Measurements from ENCODE around the gene ROR2.

Gene ROR2

GRCh38 chr9:91591627-91592026, 358.4 kb downstream of the ROR2 start:
- H3K9ac ChIP-seq (ENCODE audit: low read depth, low read length, poor library complexity) = no peak overlapping the region

DNA sequence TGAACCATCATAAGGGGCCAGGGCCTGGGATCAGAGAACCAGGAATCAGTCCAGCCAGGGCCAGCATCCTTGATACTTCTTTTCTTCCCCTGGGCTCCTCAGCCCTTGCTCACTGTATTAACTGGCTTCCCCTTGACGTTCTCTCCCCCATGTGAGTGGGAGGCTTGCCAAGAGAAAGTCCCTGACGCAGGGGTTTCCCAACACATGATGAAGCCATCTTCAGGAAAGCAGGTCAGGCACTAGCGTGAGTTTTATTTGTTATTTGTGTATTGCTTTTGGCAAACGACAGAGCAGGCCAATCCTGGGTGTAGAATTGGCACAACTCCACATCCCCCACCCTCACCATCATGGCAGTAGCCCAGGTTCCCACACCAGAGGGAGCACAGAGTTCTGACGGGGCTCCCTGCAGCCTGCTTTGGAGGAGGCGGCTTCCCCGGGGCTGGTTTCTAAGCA, 360.9 kb downstream of the ROR2 start:
- Histone ChIP-seq H2BK5ac (ENCODE audit: low read length) (no peak overlapping the region), H2BK15ac (ENCODE audit: low read length) (no peak overlapping the region), H2AK5ac (ENCODE audit: low read depth, low read length) (no peak overlapping the region), H3K14ac (ENCODE audit: low read length) (no peak overlapping the region), H3K27me3 (ENCODE audit: control insufficient read depth in 3 of 3, insufficient read depth in 3 of 3, low read depth in 1 of 3, low read length in 3 of 3) (peaks cover 0 to 5% (median 0%) of the 10 kb centered on the region in 3 experiments), H3K9ac (ENCODE audit: low read depth, low read length, poor library complexity) (no peak overlapping the region), H3K4me2 (ENCODE audit: insufficient read depth, low read length, poor library complexity, severe bottlenecking) (no peak overlapping the region), H2AFZ (ENCODE audit: low read length) (no peak overlapping the region), H3K27ac (replicated peaks; ENCODE audit: low read length) (no peak overlapping the region), H3K79me1 (ENCODE audit: low read depth, low read length) (peaks cover 2% of the 10 kb centered on the region), H3K9me3 (replicated peaks in 1 of 2; ENCODE audit: control insufficient read depth in 2 of 2, insufficient read depth in 1 of 2, low read depth in 1 of 2, low read length in 2 of 2) (peaks cover 0 to 1% of the 10 kb centered on the region in 2 donors), H3K23ac (ENCODE audit: low read depth, low read length, poor library complexity) (no peak overlapping the region), H3K4ac (ENCODE audit: low read length) (no peak overlapping the region), H4K91ac (ENCODE audit: low read depth, low read length, poor library complexity) (no peak overlapping the region), H3K18ac (ENCODE audit: low read length) (no peak overlapping the region), H2BK12ac (ENCODE audit: low read length) (no peak overlapping the region), H2BK120ac (ENCODE audit: low read depth, low read length) (no peak overlapping the region), H3K4me1 (ENCODE audit: control insufficient read depth in 2 of 2, insufficient read depth in 1 of 2, low read depth in 1 of 2, low read length in 2 of 2) (peaks cover 0 to 1% of the 10 kb centered on the region in 2 donors), H3K4me3 (ENCODE audit: low read length in 2 of 2) (no peak overlapping the region), H4K8ac (ENCODE audit: low read depth, low read length) (no peak overlapping the region), H3K36me3 (replicated peaks in 1 of 2; ENCODE audit: control insufficient read depth in 2 of 2, insufficient read depth in 2 of 2, low read length in 2 of 2) (no peaks in the 10 kb centered on the region)
- WGBS, 2 donors (ENCODE audit: extremely low coverage in 2 of 2, insufficient read length in 2 of 2, insufficient replicate concordance in 1 of 2) = no CpG with 5 or more reads among the region's 7 CpGs
- no peak for DNase-seq (ENCODE audit: low spot score)

More at GRCh38 chr9:91591627-91592026, 358.4 kb downstream of the ROR2 start:
- Histone ChIP-seq H3K4me2 (ENCODE audit: insufficient read depth, low read length, poor library complexity, severe bottlenecking) (no peak overlapping the region), H3K4me3 (ENCODE audit: low read length in 2 of 2) (no peak overlapping the region), H3K79me1 (ENCODE audit: low read depth, low read length) (peaks cover 2% of the 10 kb centered on the region), H3K18ac (ENCODE audit: low read length) (peak overlapping the region; percentile 55), H3K4ac (ENCODE audit: low read length) (no peak overlapping the region), H4K91ac (ENCODE audit: low read depth, low read length, poor library complexity) (no peak overlapping the region), H3K14ac (ENCODE audit: low read length) (no peak overlapping the region), H2BK5ac (ENCODE audit: low read length) (no peak overlapping the region), H3K4me1 (ENCODE audit: control insufficient read depth in 2 of 2, insufficient read depth in 1 of 2, low read depth in 1 of 2, low read length in 2 of 2) (peaks cover 0 to 1% of the 10 kb centered on the region in 2 donors), H2AK5ac (ENCODE audit: low read depth, low read length) (no peak overlapping the region), H2BK12ac (ENCODE audit: low read length) (no peak overlapping the region), H2BK15ac (ENCODE audit: low read length) (no peak overlapping the region), H2AFZ (ENCODE audit: low read length) (no peak overlapping the region), H3K23ac (ENCODE audit: low read depth, low read length, poor library complexity) (no peak overlapping the region), H3K9me3 (replicated peaks in 1 of 2; ENCODE audit: control insufficient read depth in 2 of 2, insufficient read depth in 1 of 2, low read depth in 1 of 2, low read length in 2 of 2) (no peaks in the 10 kb centered on the region), H4K8ac (ENCODE audit: low read depth, low read length) (no peak overlapping the region), H2BK120ac (ENCODE audit: low read depth, low read length) (no peak overlapping the region), H3K27me3 (ENCODE audit: control insufficient read depth in 3 of 3, insufficient read depth in 3 of 3, low read depth in 1 of 3, low read length in 3 of 3) (peaks cover 0 to 5% (median 0%) of the 10 kb centered on the region in 3 experiments), H3K36me3 (replicated peaks in 1 of 2; ENCODE audit: control insufficient read depth in 2 of 2, insufficient read depth in 2 of 2, low read length in 2 of 2) (no peaks in the 10 kb centered on the region), H3K27ac (replicated peaks; ENCODE audit: low read length) (no peak overlapping the region)
- DNase-seq (ENCODE audit: low spot score) = no peak
- WGBS, 2 donors (ENCODE audit: extremely low coverage in 2 of 2, insufficient read length in 2 of 2, insufficient replicate concordance in 1 of 2) = no CpG with 5 or more reads among the region's 3 CpGs

DNA sequence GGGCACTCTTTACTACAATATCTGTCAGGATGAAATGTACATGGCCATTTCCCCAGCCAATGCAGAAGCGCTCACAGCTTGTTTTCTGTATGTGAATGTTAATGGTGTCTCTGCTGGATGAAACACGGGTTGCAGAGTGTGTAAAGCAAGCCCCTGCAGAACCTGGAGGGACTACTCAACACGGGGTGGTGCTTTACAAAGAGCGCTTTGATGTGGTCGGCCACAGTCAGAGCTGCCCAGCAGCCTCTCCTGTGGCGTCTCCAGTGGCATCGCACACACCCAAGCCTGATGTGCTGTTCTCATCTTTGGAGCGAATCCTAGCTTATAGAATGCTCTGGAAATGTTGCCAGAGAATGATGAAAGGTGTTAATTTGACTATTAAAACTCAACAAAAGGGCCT, 363.7 kb downstream of the ROR2 start:
- Histone ChIP-seq H3K18ac (ENCODE audit: low read length) (no peak overlapping the region), H3K27ac (replicated peaks; ENCODE audit: low read length) (no peak overlapping the region)

GRCh38 chr9:91583966-91584365, 366.1 kb downstream of the ROR2 start:
- no peak for DNase-seq (ENCODE audit: low spot score)
- no peak overlapping the region for H3K18ac ChIP-seq (ENCODE audit: low read length)
- no peaks in the 10 kb centered on the region for H3K79me1 ChIP-seq (ENCODE audit: low read depth, low read length)
- no peak overlapping the region for H4K8ac ChIP-seq (ENCODE audit: low read depth, low read length)
- H3K27ac ChIP-seq (replicated peaks; ENCODE audit: low read length) = no peak overlapping the region
- H3K14ac ChIP-seq (ENCODE audit: low read length) = no peak overlapping the region
- H2BK15ac ChIP-seq (ENCODE audit: low read length) = no peak overlapping the region
- H3K23ac ChIP-seq (ENCODE audit: low read depth, low read length, poor library complexity) = no peak overlapping the region
- no CpG with 5 or more reads among the region's 9 CpGs for WGBS, 2 donors (ENCODE audit: extremely low coverage in 2 of 2, insufficient read length in 2 of 2, insufficient replicate concordance in 1 of 2)
- no peak overlapping the region for H2BK5ac ChIP-seq (ENCODE audit: low read length)
- peaks cover 0 to 5% (median 0%) of the 10 kb centered on the region in 3 experiments for H3K27me3 ChIP-seq (ENCODE audit: control insufficient read depth in 3 of 3, insufficient read depth in 3 of 3, low read depth in 1 of 3, low read length in 3 of 3)
- H2BK12ac ChIP-seq (ENCODE audit: low read length) = no peak overlapping the region
- no peak overlapping the region for H4K91ac ChIP-seq (ENCODE audit: low read depth, low read length, poor library complexity)
- H2AFZ ChIP-seq (ENCODE audit: low read length) = no peak overlapping the region
- H3K9ac ChIP-seq (ENCODE audit: low read depth, low read length, poor library complexity) = no peak overlapping the region
- no peak overlapping the region for H3K4me3 ChIP-seq (ENCODE audit: low read length in 2 of 2)
- H3K4me1 ChIP-seq (ENCODE audit: control insufficient read depth in 2 of 2, insufficient read depth in 1 of 2, low read depth in 1 of 2, low read length in 2 of 2) = no peaks in the 10 kb centered on the region
- no peak overlapping the region for H3K4me2 ChIP-seq (ENCODE audit: insufficient read depth, low read length, poor library complexity, severe bottlenecking)
- H3K9me3 ChIP-seq (replicated peaks in 1 of 2; ENCODE audit: control insufficient read depth in 2 of 2, insufficient read depth in 1 of 2, low read depth in 1 of 2, low read length in 2 of 2) = peaks cover 0 to 1% of the 10 kb centered on the region in 2 donors
- peaks cover 0 to 1% of the 10 kb centered on the region in 2 donors for H3K36me3 ChIP-seq (replicated peaks in 1 of 2; ENCODE audit: control insufficient read depth in 2 of 2, insufficient read depth in 2 of 2, low read length in 2 of 2)
- no peak overlapping the region for H2BK120ac ChIP-seq (ENCODE audit: low read depth, low read length)
- H3K4ac ChIP-seq (ENCODE audit: low read length) = no peak overlapping the region
- H2AK5ac ChIP-seq (ENCODE audit: low read depth, low read length) = no peak overlapping the region

More for the DNA sequence above, 363.7 kb downstream of the ROR2 start:
- Histone ChIP-seq H3K14ac (ENCODE audit: low read length) (no peak overlapping the region), H3K4me3 (ENCODE audit: low read length in 2 of 2) (no peak overlapping the region), H2BK120ac (ENCODE audit: low read depth, low read length) (no peak overlapping the region), H2BK15ac (ENCODE audit: low read length) (no peak overlapping the region), H4K8ac (ENCODE audit: low read depth, low read length) (no peak overlapping the region), H3K4me2 (ENCODE audit: insufficient read depth, low read length, poor library complexity, severe bottlenecking) (no peak overlapping the region), H3K36me3 (replicated peaks in 1 of 2; ENCODE audit: control insufficient read depth in 2 of 2, insufficient read depth in 2 of 2, low read length in 2 of 2) (peaks cover 0 to 1% of the 10 kb centered on the region in 2 donors), H3K27me3 (ENCODE audit: control insufficient read depth in 3 of 3, insufficient read depth in 3 of 3, low read depth in 1 of 3, low read length in 3 of 3) (no peaks in the 10 kb centered on the region), H3K23ac (ENCODE audit: low read depth, low read length, poor library complexity) (no peak overlapping the region), H3K9me3 (replicated peaks in 1 of 2; ENCODE audit: control insufficient read depth in 2 of 2, insufficient read depth in 1 of 2, low read depth in 1 of 2, low read length in 2 of 2) (peaks cover 0 to 1% of the 10 kb centered on the region in 2 donors), H3K4ac (ENCODE audit: low read length) (no peak overlapping the region), H2AK5ac (ENCODE audit: low read depth, low read length) (no peak overlapping the region), H4K91ac (ENCODE audit: low read depth, low read length, poor library complexity) (no peak overlapping the region), H3K4me1 (ENCODE audit: control insufficient read depth in 2 of 2, insufficient read depth in 1 of 2, low read depth in 1 of 2, low read length in 2 of 2) (no peaks in the 10 kb centered on the region), H3K9ac (ENCODE audit: low read depth, low read length, poor library complexity) (no peak overlapping the region), H2AFZ (ENCODE audit: low read length) (no peak overlapping the region), H3K79me1 (ENCODE audit: low read depth, low read length) (peaks cover 2% of the 10 kb centered on the region), H2BK12ac (ENCODE audit: low read length) (no peak overlapping the region), H2BK5ac (ENCODE audit: low read length) (no peak overlapping the region)
- WGBS, 2 donors (ENCODE audit: extremely low coverage in 2 of 2, insufficient read length in 2 of 2, insufficient replicate concordance in 1 of 2) = no CpG with 5 or more reads among the region's 8 CpGs
- DNase-seq (ENCODE audit: low spot score) = no peak
